Spinal cord (tissue), 10 donors: Measurements from ENCODE around the gene BMP7. TPM values are rescaled to one million over a fixed set of nuclear protein-coding genes. Genes with fewer than 3 reads are reported as not detected.

Experiments
- DNase-seq, 6 donors: peaks; one replicate each; pipeline versions ENCODE4 v3.0.0 to v3.0.0-alpha.2; 2013 to 2015; ENCODE audit warnings: low spot score in 6 of 6, low read depth in 4 of 6
- H3K27ac ChIP-seq: one replicate; pipeline ENCODE4 v1.5.1; 2013; ENCODE audit warnings: low read depth, low read length, control low read depth
- H3K27me3 ChIP-seq: one replicate; pipeline ENCODE4 v1.6.1; 2013; ENCODE audit warnings: low read length; ENCODE audit not compliant: control insufficient read depth, insufficient read depth
- H3K36me3 ChIP-seq: one replicate; pipeline ENCODE4 v1.6.1; 2013; ENCODE audit warnings: low read length; ENCODE audit not compliant: control insufficient read depth, insufficient read depth
- H3K4me1 ChIP-seq: one replicate; pipeline ENCODE4 v1.6.1; 2013; ENCODE audit warnings: low read length; ENCODE audit not compliant: control insufficient read depth, insufficient read depth
- H3K4me3 ChIP-seq: one replicate; pipeline ENCODE4 v1.5.1; 2013; ENCODE audit warnings: low read depth, low read length, control low read depth
- H3K9me3 ChIP-seq: one replicate; pipeline ENCODE4 v1.6.1; 2013; ENCODE audit warnings: low read length; ENCODE audit not compliant: control insufficient read depth, insufficient read depth
- WGBS: methylation state at CpG from one replicate; pipeline ENCODE4 v1.1.5; 2013; ENCODE audit warnings: missing lambda C conversion rate; ENCODE audit not compliant: insufficient coverage; 5-methylcytosine and 5-hydroxymethylcytosine counted together
- long read RNA-seq, 4 donors: transcript quantifications; one replicate each; lab custom pipeline, GENCODE V29; 2026
- polyA plus RNA-seq, 2 donors: library from polyadenylated mRNA; unstranded; fragments of 120-200 nt; gene quantifications; one replicate each; pipeline ENCODE4 v1.2.1, GENCODE V29; 2013; ENCODE audit not compliant: insufficient read length in 2 of 2
- total RNA-seq, 2 donors: library from RNA; depleted of rRNA in 1 of 2; stranded (reverse); fragments of 120-200 nt in 1 of 2; fragments of >200 nt in 1 of 2; gene quantifications; one replicate each; pipeline versions ENCODE4 v1.2.3 to v1.2.4, GENCODE V29; 2013 to 2014
- donor health status: healthy.

BMP7 gene
- total RNA-seq (10 to 100 TPM; 25.4 to 47.3 TPM), polyA plus RNA-seq (10 to 100 TPM; 62.0 to 67.9 TPM)
- long read RNA-seq, donor 1, full-length matches to known transcripts: 19 of 19 reads
- long read RNA-seq, donor 1, partial matches to known transcripts: 0 of 19 reads
- long read RNA-seq, donor 1, other reads (novel, unspliced or antisense): 0 of 19 reads
- long read RNA-seq, donor 2, full-length matches to known transcripts: 13 of 13 reads
- long read RNA-seq, donor 2, partial matches to known transcripts: 0 of 13 reads
- long read RNA-seq, donor 2, other reads (novel, unspliced or antisense): 0 of 13 reads
- long read RNA-seq, donor 3, full-length matches to known transcripts: 12 of 12 reads
- long read RNA-seq, donor 3, partial matches to known transcripts: 0 of 12 reads
- long read RNA-seq, donor 3, other reads (novel, unspliced or antisense): 0 of 12 reads
- long read RNA-seq, donor 4, full-length matches to known transcripts: 4 of 9 reads
- long read RNA-seq, donor 4, partial matches to known transcripts: 5 of 9 reads
- long read RNA-seq, donor 4, other reads (novel, unspliced or antisense): 0 of 9 reads

DNA sequence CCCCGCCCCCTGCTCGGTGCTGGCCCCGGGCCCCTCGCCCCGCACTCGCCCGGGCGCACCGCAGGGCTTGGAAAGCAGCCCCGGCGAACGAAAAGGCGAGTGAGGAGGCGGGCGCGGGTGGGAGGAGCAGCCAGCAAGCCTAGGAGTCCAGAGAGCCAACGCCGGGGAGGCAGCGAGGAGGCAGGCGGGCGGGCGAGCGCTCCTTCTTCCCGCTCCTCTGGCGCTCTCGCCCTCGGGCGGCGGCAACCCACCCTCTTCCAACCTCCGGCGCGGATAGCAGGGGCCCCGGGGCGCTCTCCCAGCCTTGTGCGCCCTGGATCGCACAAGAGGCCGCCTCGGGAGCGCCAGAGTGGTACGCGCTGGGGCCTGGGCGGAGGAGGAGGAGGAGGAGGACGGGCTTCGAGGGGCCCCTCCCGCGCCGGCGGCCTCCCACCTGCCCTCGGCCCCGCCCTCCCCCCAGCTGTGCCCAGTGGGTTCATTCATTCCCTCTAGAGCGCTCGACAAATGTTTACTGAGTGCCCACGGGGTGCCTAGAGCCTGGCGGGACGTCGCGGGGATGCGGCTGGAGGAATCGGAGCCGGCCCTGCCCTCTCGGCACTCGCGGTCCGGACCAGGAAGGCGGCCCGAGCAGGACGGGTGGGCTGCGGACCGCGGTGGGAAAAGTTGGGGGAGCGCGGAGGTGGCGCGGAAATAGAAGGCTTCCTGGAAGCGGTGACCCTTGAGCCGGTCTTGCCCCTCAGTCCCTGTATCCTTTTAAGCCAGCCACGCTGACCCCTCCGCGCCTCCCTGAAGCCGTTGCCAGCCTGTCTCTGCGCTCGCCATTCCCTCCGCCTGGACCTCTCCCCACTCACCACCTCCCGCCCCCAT lies at the start of gene BMP7:
BMP7 (minus strand) TSS at position 351 of the 867 bp plus-strand sequence. CDS start 519 bp downstream, outside the sequence.
- peak in 2 of 6 donors; percentile 81 to 86 for DNase-seq
- H3K4me3 ChIP-seq: peak within 1 kb of the TSS; percentile 83
- 0% methylated on average over 83 of the region's 84 CpGs for WGBS
- H3K9me3 ChIP-seq: no peaks in the 10 kb centered on the region
- H3K36me3 ChIP-seq: peaks cover 3% of the 10 kb centered on the region
- peaks cover 46% of the 10 kb centered on the region for H3K27me3 ChIP-seq
- H3K27ac ChIP-seq: peak within 1 kb of the TSS; percentile 87
- peaks cover 63% of the 10 kb centered on the region for H3K4me1 ChIP-seq

- Histone ChIP-seq H3K4me3 (no peak overlapping the region), H3K36me3 (no peaks in the 10 kb centered on the region), H3K27ac (no peak overlapping the region), H3K27me3 (no peaks in the 10 kb centered on the region), H3K9me3 (no peaks in the 10 kb centered on the region), H3K4me1 (peaks cover 10% of the 10 kb centered on the region)
- WGBS: 95% methylated on average over 5 of the region's 8 CpGs
- no peak for DNase-seq
These were observed 49.6 kb upstream of the BMP7 start for GRCh38 chr20:57315976-57316480.

DNA sequence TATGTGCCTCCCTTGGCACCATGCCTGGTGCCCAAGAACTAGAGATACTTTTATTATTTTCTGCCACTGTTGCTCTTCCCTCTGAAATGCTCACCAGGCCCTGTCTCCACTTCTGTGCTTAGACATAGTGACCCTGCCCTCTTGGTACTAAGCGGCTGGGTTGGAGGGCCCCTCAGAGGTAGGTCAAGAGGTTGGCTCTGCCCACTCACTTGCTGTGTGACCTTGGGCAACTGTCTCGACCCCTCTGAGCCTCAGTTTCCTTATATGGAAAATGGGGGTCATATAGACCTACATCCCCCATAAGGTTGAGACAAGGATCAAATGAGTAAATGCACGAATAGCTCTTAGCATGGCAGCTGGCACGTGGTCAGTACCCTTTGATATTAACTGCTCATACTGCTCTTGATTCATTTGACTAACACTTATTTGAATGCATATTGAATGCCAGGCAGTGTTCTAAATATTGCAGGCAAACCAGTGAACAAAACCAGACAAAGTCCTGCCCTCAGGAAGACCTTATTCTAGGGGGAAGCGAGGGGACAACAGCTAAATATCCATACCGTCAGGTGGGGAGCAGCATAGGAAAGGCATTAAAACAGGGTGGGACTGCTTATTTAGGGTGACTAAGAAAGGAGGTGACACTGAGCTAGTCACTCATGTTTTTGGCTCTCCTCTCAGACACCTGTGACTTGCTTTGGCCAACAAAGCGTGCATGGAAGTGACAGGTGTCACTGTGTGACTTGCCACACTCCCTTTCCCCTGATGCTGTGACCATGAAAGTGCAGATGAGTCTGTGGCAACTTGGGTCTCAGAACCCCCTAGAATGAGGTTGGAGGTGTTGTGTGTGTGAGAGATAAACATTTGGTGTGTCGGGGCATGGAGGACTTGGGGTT lies 48.9 kb upstream of the BMP7 start:
- Histone ChIP-seq H3K27ac (no peak overlapping the region), H3K4me1 (peaks cover 10% of the 10 kb centered on the region), H3K4me3 (no peak overlapping the region), H3K36me3 (no peaks in the 10 kb centered on the region), H3K9me3 (no peaks in the 10 kb centered on the region), H3K27me3 (no peaks in the 10 kb centered on the region)
- DNase-seq: no peak
- 99% methylated on average over 5 of the region's 8 CpGs for WGBS

DNA sequence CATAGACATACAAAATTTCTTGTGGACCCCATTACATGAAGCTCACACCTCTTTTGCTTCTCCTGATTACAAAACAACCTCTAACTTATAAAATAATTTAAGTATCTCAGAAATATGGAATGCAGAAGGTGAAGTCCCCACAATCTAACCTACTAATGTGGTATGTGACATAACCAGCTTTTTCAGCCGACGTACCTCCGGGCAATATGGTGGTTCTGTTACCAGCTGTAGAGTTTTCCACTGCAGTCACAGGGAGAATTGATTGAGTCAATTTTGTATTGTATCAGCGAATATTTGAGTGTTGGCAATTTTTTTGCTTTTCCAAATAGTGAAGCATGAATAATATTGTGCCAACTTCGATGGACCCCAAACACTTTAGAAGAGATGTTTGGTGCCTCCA lies 47.5 kb upstream of the BMP7 start:
- H3K27ac ChIP-seq: no peak overlapping the region
- no peak for DNase-seq
- peaks cover 19% of the 10 kb centered on the region for H3K4me1 ChIP-seq
- no peak overlapping the region for H3K4me3 ChIP-seq
- WGBS: no CpG with 5 or more reads among the region's 5 CpGs
- no peaks in the 10 kb centered on the region for H3K36me3 ChIP-seq
- H3K27me3 ChIP-seq: no peaks in the 10 kb centered on the region
- H3K9me3 ChIP-seq: no peaks in the 10 kb centered on the region

DNA sequence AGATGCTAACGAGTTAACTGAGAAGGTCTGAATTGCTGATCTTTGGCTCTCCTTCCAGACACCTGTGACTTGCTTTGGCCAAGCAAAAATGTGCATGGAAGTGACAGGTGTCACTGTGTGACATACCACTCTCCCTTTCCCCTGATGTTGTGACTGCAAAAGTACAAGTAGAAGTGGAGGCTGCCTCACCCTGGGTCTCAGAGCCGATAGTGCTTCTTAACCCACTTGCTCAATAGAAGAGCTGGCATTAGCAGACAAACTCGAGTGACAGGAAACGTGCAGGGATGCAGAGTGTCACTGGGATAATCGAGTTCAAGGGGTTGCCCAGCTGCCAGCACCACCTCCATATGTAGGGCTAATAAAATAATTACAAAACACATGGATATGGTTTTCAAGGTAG lies 46.8 kb upstream of the BMP7 start:
- no peak overlapping the region for H3K4me3 ChIP-seq
- DNase-seq: no peak
- H3K4me1 ChIP-seq: peaks cover 19% of the 10 kb centered on the region
- no peak overlapping the region for H3K27ac ChIP-seq
- peaks cover 2% of the 10 kb centered on the region for H3K27me3 ChIP-seq
- no peaks in the 10 kb centered on the region for H3K36me3 ChIP-seq
- WGBS: 59% methylated on average over 2 of the region's 5 CpGs
- no peaks in the 10 kb centered on the region for H3K9me3 ChIP-seq

GRCh38 chr20:57312138-57312537 lies 45.7 kb upstream of the BMP7 start:
- Histone ChIP-seq H3K36me3 (no peaks in the 10 kb centered on the region), H3K4me1 (peaks cover 16% of the 10 kb centered on the region), H3K9me3 (no peaks in the 10 kb centered on the region), H3K4me3 (no peak overlapping the region), H3K27ac (no peak overlapping the region), H3K27me3 (peaks cover 2% of the 10 kb centered on the region)
- 92% methylated on average over 5 of the region's 6 CpGs for WGBS
- DNase-seq: no peak

- Histone ChIP-seq H3K36me3 (no peaks in the 10 kb centered on the region), H3K27me3 (peaks cover 2% of the 10 kb centered on the region), H3K27ac (no peak overlapping the region), H3K4me1 (peaks cover 13% of the 10 kb centered on the region), H3K9me3 (no peaks in the 10 kb centered on the region), H3K4me3 (no peak overlapping the region)
- WGBS: 100% methylated on average over 6 of the region's 11 CpGs
- no peak for DNase-seq
These were observed 44.5 kb upstream of the BMP7 start for GRCh38 chr20:57310821-57311514.

DNA sequence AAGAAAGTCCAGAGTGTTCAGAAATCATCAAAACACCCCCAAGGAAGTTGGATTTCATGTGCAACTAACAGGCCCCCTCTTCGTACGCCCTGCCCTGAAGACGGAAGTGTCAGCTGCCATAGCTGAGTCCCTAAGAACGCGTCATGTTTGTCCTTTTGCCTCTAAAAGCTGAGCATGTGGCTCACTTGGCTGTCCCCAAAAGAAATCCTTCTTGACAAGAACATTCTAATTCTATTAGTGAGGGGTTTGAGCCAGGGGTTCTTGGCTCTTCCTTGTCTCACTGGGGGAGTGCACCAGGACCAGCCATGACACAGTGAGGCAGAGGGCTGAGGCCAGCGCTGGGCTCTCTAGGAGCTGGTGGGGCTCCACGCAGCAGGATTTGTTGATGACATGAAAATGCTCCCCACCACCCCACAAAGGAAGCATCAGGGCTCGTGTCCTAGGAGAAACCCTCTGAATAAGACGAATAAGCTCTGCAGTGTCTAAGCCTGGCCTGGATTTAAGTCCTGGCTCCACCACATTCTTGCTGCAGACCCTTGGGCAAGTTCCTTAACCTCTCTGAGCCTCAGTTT lies 43.2 kb upstream of the BMP7 start:
- 62% methylated on average over 8 of the region's 9 CpGs for WGBS
- Histone ChIP-seq H3K9me3 (no peaks in the 10 kb centered on the region), H3K4me3 (no peak overlapping the region), H3K36me3 (no peaks in the 10 kb centered on the region), H3K27me3 (peaks cover 2% of the 10 kb centered on the region), H3K4me1 (peaks cover 13% of the 10 kb centered on the region), H3K27ac (no peak overlapping the region)
- DNase-seq: peak in 1 of 6 donors; percentile 34
